Uterus (tissue), 2 donors: Measurements from ENCODE around the gene KIAA0825.

Experiments
- CTCF ChIP-seq, 4 experiments: fragments of 200-600 bp in 2 of 4; fragments of 450-650 bp in 2 of 4; sonication (generic) in 2 of 4; IDR thresholded peaks; one replicate each; pipeline ENCODE4 v1.5.1; 2016 to 2019; ENCODE audit warnings: antibody characterized with exemption in 4 of 4, mild to moderate bottlenecking in 2 of 4, moderate library complexity in 1 of 4
- POLR2A ChIP-seq, 2 donors: fragments of 450-650 bp; IDR thresholded peaks; one replicate each; pipeline ENCODE4 v1.6.1; 2016; ENCODE audit warnings: antibody characterized with exemption in 2 of 2, mild to moderate bottlenecking in 1 of 2, moderate library complexity in 1 of 2

GRCh38 chr5:94615862-94616261 lies 2.5 kb downstream of the KIAA0825 start:
- TF ChIP-seq CTCF (IDR thresholded peaks at IDR 0.05) (no peak), POLR2A (IDR thresholded peaks at IDR 0.05) (no peak)
